ENCODE measurements around the gene PIK3R1.

The PIK3R1 gene

GRCh38 chr5:68334553-68334886 is 119.0 kb downstream of the PIK3R1 start:
- DNase-seq, result no peak

DNA sequence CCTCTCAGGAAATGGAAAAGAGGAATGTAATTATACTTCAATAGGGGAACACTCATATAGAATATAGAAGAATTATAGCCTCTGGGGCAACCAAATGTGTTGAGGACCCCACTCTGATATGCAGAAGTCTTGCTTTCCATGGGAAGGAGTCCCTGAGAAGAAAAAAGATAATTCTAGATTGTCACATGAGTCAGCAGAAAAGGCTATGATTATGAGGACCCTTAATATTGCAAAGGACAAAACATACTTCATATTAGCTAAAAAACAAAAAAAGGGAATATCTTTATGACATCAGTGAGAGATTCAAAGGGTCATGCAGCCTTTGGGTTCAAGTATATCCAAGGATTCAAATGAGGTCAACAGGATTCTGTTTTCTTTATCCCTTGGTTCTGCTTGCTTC is 119.5 kb downstream of the PIK3R1 start:
- no peak for DNase-seq

DNA sequence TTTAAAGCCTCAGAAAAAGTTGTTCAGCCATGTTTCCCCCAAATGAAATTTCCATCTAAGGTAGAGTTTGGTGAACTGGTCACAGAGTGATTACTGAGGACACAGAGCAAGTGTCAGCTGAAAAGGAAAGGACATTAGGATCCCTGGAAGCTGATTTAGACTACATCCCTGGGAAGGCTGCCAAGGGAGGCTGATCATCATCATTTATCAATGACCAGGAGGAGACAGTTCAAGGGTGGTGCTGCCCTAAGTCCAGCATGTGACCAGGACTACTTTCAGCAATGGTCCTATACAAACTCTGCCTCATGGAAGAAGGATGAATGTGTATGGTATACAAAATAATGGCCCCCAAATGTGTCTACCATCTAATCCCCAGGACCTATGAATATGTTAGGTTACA is 120.6 kb downstream of the PIK3R1 start:
- DNase-seq, result no peak

DNA sequence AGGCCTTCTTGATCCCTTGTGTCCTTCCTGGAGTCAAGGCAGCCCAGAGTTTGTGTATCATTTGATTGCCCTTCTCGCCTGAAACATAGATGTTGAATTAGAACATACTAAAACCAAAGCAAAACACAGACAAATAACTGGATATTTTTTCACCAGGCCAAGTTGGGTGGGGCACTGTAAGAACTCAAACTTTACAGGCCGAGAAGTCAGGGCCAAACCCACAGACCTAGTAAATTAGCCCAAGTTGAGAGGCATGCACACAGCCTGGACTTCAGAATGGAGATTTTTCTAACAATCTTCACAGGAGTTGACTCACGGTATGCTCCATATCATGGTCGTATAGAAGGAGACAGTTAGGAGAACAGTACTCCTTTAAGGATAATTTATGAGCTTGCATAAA is 121.7 kb downstream of the PIK3R1 start:
- no peak for DNase-seq

DNA sequence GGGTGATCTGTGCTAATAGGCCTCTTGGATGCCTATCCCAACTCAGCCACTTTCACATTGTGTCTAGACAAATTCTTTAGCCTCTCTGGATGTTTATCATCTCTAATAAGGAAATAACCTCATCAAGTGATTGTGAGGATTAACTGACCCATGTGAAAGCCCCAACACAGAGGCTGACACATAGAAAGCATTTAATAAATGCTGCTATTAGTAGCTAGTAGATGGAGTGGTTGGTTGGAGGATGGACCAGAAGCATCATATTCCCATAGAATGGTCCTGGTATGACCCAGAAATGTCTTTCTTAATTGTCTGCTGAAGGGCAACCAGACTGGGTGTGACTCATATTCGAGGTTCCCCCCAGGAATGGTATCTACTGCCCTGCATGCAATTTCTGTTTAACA is 124.4 kb downstream of the PIK3R1 start:
- DNase-seq, result no peak

- no peak for DNase-seq
Measured at GRCh38 chr5:68341006-68341405, 125.5 kb downstream of the PIK3R1 start.

GRCh38 chr5:68342693-68343092 is 127.1 kb downstream of the PIK3R1 start:
- no peak for DNase-seq

DNA sequence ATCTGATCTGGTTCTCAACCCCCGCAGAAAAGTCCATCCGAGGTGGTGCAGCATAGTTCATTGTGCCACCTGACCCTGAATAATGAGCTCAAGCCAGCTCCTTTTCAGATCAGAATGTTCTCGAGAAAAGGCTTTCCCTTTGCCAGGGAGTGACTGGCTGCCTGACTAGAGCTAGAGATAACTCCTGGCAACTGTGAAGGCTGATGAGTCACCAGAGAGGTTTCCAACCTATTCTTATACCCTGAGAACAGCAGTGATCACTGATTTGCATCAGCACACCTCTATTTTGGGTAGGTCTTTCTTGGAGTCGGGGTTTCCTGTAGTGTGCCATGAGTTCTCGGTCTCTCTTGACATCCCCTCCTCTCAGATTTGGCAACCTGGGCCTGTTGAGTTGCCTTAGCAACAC is 127.9 kb downstream of the PIK3R1 start:
- no peak for DNase-seq

DNA sequence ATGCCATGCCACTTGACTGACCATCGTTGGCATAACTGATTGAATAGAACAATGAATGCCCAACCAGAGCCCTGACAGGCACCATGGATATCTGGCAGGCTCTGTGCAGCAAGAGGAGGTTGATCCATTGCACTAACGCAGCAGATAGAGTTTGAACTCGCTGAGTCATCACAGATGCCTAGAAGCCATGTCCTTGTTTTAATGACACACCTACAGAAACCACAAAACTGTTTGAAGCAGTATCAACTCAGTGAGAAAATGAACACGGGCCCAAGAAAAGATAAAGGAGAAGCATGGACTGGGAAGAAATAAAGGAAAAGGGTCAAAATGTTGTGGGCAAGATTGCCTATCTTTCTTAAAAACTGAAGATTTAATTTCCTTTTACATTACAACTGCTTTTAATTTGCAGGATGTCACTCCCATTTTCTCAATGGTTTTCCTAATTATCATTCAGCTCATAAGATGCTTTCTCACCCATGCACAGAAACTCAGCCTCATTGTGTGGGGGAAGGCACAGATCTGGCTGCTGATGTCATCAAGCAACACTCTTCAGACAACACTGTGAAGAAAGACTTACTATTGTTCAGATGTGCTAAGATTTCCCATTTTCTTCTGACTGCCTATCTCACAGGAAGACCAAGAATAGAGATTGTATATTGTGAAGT is 129.0 kb downstream of the PIK3R1 start:
- DNase-seq, result no peak

DNA sequence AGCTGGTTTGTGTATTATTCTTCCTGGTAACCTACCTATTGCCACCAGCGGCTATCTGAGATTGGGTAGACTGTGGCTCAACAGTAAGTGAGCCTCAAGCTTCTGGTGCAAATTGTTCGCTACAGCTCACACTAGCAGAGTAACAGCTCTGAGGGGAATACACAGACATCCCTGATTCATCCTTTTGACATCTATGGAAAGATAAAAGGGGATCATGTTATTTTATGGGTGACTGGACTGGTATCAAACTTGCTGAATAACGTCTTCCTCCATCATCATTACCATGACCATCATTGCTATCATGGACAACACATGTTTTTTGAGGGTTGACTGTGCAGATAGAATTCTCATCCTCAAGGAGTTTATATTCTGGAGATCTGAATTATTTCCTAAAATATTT is 129.6 kb downstream of the PIK3R1 start:
- no peak for DNase-seq

- no peak for DNase-seq
Measured at GRCh38 chr5:68345582-68345981, 130.0 kb downstream of the PIK3R1 start.

DNA sequence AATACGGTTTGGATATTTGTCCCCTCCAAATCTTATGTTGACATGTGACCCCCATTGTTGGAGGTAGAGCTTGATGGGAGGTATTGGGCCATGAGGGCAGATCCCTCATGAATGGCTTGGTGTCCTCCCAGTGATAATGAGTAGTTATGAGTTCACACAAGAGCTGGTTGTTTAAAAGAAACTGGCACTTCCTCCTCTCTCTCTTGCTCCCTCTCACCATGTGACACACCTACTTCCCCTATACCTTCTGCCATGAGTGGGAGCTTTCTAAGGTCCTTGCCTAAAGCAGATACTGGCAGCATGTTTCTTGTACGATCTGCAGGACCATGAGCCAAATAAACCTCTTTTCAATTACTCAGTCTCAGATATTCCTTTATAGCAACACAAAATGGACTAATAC is 132.0 kb downstream of the PIK3R1 start:
- DNase-seq, result no peak

GRCh38 chr5:68348447-68349222 is 133.1 kb downstream of the PIK3R1 start:
- no peak for DNase-seq

DNA sequence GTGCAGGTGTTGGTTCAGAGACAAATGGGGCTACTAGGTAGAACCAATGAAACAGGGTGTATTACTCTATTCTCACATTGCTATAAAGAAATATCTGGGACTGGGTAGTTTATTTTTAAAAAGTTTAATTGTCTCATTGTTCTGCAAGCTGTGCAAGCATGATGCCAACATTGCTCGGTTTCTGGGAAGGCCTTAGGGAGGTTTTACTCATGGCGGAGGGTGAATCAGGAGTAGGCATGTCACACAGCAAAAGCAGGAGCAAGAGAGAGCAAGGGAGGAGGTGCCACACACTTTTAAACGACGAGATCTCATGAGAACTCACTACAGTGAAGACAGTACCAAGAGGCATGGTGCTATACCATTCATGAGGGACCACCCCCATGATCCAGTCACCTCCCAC is 134.6 kb downstream of the PIK3R1 start:
- DNase-seq, result no peak

Measured in NCI-H2081 (cell line).